Hypothalamus (tissue), 51 donors: Measurements from ENCODE around the gene RNGTT.
"Not testable (repeated sequence)": the region's sequence is repeated elsewhere in the genome, so short reads cannot be mapped to it uniquely, and the experiment has no call there.

Source experiments
- DNase-seq, 51 donors: peaks; one replicate each; lab custom pipeline; 2025; lab: John Stamatoyannopoulos, UW

The RNGTT gene

GRCh38 chr6:88963139-88964090 lies at the start of gene RNGTT:
TSS of gene RNGTT (minus strand) at chr6:88963618. CDS start at chr6:88963409, 209 bp downstream.
- peak; percentile 76 to 99 (median 96) for DNase-seq

GRCh38 chr6:89011436-89011835 lies 48.0 kb upstream of the RNGTT start:
- DNase-seq: no peak

DNA sequence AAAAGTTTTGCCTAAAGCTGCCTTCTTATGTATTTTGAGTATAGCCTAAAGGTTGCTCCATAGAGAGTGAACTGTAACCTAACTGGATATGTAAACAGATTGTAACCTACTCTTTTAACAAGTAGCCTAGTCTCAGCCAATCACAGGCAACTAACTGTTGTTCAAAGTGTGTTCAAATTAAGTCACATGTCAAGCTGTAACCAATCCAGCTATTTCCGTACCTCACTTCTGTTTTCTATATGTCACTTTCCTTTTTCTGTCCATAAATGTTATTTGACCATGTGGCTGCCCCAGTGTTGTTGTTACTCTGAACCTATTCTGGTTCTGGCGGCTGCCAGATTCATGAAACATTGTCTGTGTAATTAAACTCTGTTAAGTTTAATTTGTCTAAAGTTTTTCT lies 47.4 kb upstream of the RNGTT start:
- DNase-seq: no peak

DNA sequence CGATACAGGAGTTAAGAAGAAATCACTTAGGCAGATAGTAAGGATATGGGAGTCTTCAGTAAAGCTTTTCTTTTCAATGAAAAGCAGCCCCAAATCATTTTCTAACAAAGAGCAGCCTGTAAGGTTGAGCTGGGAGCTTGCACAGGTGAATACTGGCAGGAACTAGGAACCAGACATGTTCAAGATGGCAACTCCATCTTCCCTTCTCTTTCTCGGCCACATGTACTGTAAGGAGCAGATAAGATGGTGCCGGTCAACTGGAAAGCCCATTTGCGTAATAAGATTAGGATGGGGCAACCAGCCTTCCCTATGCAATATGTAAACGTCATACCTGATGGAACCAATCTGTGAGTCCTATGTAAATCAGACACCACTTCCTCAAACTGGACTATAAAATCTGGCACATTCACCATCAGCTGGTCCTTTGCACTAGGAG lies 46.2 kb upstream of the RNGTT start:
- DNase-seq: no peak

DNA sequence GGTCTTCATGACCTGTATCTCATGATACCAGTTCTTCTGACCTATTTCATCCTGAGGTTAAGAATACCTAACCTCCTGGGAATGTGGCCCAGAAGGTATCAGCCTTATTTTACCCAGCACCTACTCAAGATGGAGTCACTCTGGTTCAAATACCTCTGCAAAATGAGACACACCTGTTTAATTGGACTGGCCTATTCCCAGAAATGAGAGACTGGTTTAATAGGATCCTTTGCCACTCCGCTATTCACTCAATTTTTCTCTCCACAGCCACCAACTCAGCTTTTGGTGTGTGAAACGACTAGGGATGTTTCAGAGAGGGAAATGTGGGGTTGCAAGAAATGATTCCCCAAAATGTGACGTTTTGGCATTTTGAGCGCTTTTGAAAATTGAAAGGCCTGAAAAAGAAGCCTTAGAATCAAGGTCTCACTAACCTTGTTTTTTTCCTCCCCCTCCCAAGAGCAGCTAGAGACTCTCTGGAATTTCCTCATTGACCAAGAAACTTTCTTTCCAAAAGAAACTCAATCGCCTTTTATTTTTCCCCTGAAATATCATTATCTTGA lies 45.5 kb upstream of the RNGTT start:
- no peak for DNase-seq

- no peak for DNase-seq
Measured at GRCh38 chr6:89008001-89008814, 44.8 kb upstream of the RNGTT start.

- DNase-seq: no peak
Measured at GRCh38 chr6:89007209-89008000, 44.0 kb upstream of the RNGTT start.

DNA sequence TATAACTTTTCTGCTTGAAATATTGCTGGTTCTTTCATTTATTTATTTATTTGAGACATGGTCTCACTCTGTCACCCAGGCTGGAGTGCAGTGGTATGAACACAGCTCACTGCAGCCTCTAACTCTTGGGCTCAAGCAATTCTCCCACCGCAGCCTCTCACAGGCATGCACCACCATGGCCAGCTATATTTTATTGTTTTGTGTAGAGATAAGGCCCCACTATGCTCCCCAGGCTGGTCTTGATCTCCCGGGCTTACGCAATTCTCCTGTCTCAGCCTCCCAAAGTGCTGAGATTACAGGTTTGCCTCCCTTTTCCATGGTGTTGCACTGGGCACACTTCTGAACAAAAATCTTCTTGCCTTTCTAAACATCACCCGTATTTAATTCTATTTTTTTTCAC lies 39.1 kb upstream of the RNGTT start:
- no peak for DNase-seq

- DNase-seq: no peak
Measured at GRCh38 chr6:88997327-88997726, 33.9 kb upstream of the RNGTT start.

- DNase-seq: no peak
Measured at GRCh38 chr6:88992741-88993552, 29.5 kb upstream of the RNGTT start.

DNA sequence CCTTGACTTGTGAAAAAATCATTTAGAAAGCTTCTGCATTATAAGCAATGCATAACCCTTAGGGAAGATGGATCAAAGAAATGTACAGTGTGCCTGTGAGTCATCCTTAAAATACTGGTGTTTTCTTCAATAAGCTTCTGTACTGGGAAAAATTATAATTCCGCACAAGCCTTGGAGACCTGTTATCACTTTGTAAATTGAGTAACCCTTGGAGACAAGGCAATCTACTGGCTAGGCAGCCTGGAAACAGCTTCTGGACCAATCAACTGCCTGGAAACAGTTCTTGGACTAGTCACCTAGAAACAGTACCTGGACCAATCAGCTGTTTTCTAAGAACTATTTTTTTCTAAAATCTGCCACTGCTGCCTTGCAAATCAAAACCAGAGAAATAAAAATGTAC lies 25.8 kb upstream of the RNGTT start:
- peak in 7 of 51 donors; percentile 0 to 57 (median 5) for DNase-seq

DNA sequence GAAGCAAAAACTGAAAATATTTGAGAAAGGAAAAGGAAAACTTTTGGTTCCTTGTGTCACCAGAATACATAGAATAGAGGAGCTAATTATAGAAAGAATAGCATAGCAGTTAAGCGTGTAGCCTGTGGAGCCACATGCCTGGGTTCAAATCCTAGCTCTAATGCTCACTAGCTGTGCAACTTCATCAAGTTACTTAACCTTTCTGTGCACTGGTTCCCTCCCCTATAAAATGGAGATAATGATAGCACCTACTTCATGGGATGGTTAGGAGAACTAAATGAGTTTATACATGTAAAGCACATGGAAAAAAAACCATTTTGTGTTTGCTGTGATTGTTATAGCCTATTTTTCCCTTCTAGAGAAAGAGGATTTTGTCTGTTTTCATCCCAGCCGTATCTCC lies 24.5 kb upstream of the RNGTT start:
- DNase-seq: no peak

DNA sequence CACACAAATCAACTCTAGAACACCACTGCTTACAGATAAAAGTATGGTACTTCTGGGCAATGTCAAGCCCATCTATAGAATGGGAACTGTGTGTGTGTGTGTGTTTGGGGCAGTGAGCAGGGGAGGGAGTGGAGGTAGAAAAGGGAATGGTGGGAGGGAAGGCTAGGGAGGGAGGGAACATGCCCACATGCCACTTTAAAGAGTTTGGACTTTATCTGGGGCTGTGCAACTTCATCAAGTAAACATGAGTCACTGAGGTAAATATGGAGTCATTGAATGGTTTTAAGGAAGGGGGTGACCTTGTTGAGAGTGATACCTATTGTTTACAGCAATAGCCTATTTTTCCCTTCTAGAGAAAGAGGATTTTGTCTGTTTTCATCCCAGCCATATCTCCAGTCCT lies 22.5 kb upstream of the RNGTT start:
- no peak for DNase-seq

- no peak for DNase-seq
Measured at GRCh38 chr6:88984606-88985005, 21.2 kb upstream of the RNGTT start.

DNA sequence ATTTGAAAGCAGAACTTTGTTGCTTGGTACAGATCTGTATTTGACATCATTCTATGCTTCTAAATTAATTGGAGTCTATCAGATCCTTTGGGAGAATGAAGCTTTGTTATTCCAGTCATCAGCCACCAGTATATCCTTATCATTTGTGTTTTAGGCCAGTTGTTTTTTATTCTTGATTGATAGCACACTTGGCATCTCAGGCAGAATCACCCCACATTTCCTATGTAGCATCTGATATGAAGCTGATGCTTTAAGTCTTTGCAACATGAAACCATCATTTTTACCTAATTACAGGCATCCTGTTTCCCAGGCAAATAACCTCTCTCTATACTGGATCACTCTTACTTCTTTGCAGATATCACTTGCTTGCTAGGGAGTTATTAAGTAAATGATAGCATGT lies 20.7 kb upstream of the RNGTT start:
- no peak for DNase-seq

DNA sequence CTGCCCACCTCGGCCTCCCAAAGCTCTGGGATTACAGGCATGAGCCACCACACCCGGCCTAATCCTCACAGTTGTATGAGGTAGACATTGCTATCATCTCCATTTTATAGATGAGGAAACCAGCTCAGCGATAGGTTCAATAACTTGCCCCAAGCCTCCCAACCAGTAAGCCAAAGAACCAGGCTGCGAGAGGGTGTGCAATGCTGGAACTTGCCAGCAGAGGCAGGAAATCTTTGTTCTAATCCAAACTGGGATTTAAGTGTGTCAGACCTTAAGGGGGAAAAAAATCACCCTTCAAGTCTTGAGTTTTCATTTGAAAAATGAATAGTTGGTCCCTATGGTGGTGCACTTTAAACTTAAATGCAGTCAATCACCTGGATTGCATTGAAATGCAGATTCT lies 20.1 kb upstream of the RNGTT start:
- peak in 3 of 51 donors; percentile 5 to 10 (median 7) for DNase-seq

DNA sequence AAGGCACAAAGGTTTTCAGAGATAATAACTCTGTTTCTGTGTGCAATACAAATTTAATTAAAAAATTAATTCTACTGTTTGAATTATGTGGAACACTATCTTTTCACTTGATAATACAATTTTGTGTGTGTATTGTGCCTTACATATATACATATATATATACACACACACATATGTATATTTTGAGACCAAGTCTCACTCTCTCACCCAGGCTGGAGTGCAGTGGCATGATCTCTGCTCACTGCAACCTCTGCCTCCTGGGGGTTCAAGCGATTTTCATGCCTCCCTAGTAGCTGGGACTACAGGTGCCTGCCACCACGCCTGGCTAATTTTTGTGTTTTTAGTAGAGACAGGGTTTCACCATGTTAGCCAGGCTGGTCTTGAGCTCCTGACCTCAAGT lies 19.7 kb upstream of the RNGTT start:
- not testable (repeated sequence) for DNase-seq

GRCh38 chr6:88982720-88983119 lies 19.3 kb upstream of the RNGTT start:
- DNase-seq: peak in 9 of 51 donors; percentile 3 to 55 (median 17)

DNA sequence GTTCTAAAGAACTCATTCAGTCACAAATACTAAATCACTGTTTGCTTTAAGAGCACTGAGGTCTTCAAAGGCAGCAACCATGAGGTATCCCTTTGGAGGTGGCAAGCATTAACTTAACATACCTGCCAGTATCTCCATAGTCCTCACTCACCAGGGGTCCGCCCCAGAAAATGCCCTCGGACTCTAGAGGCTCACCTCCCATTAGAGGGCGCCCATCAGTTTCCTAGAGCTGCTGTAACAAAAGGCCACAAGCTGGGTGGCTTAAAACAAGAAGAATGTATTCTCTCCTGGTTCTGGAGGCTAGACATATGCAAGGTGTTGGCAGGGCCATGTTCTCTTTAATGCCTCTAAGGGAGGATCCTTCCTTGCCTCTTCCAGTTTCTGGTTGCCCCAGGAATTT lies 12.0 kb upstream of the RNGTT start:
- DNase-seq: no peak
